ENCODE measurements around the gene RGS3.

RGS3 gene

GRCh38 chr9:113530022-113530635, 66.6 kb downstream of the RGS3 start:
- Mint-ChIP-seq H3K27ac (peak overlapping the region; percentile 89), H3K9me3 (no peaks in the 10 kb centered on the region), H3K4me3 (no peak overlapping the region), H3K36me3 (ENCODE audit: low read depth) (no peaks in the 10 kb centered on the region), H3K4me1 (peaks cover 28% of the 10 kb centered on the region), H3K27me3 (ENCODE audit: low read depth, poor library complexity) (peaks cover 8% of the 10 kb centered on the region)
- no peak for DNase-seq
- no peak for TF ChIP-seq CTCF (IDR thresholded peaks at IDR 0.05)

- no peak overlapping the region for H3K4me3 Mint-ChIP-seq
- no peaks in the 10 kb centered on the region for H3K9me3 Mint-ChIP-seq
- no peak for TF ChIP-seq CTCF (IDR thresholded peaks at IDR 0.05)
- H3K27ac Mint-ChIP-seq = no peak overlapping the region
- DNase-seq = no peak
- peaks cover 8% of the 10 kb centered on the region for H3K27me3 Mint-ChIP-seq (ENCODE audit: low read depth, poor library complexity)
- H3K4me1 Mint-ChIP-seq = peaks cover 30% of the 10 kb centered on the region
- no peaks in the 10 kb centered on the region for H3K36me3 Mint-ChIP-seq (ENCODE audit: low read depth)
These were observed 67.4 kb downstream of the RGS3 start for GRCh38 chr9:113530942-113531341.

- peaks cover 8% of the 10 kb centered on the region for H3K27me3 Mint-ChIP-seq (ENCODE audit: low read depth, poor library complexity)
- H3K9me3 Mint-ChIP-seq = no peaks in the 10 kb centered on the region
- peaks cover 34% of the 10 kb centered on the region for H3K4me1 Mint-ChIP-seq
- no peaks in the 10 kb centered on the region for H3K36me3 Mint-ChIP-seq (ENCODE audit: low read depth)
- no peak overlapping the region for H3K4me3 Mint-ChIP-seq
- DNase-seq = no peak
- no peak for TF ChIP-seq CTCF (IDR thresholded peaks at IDR 0.05)
- H3K27ac Mint-ChIP-seq = no peak overlapping the region
These were observed 68.6 kb downstream of the RGS3 start for GRCh38 chr9:113531919-113532808.

GRCh38 chr9:113532809-113533190, 69.3 kb downstream of the RGS3 start:
- Mint-ChIP-seq H3K27ac (no peak overlapping the region), H3K4me1 (peaks cover 36% of the 10 kb centered on the region), H3K36me3 (ENCODE audit: low read depth) (no peaks in the 10 kb centered on the region), H3K27me3 (ENCODE audit: low read depth, poor library complexity) (peaks cover 6% of the 10 kb centered on the region), H3K4me3 (no peak overlapping the region), H3K9me3 (no peaks in the 10 kb centered on the region)
- TF ChIP-seq CTCF (IDR thresholded peaks at IDR 0.05) = no peak
- no peak for DNase-seq

GRCh38 chr9:113533335-113534225, 70.1 kb downstream of the RGS3 start:
- H3K27ac Mint-ChIP-seq = no peak overlapping the region
- no peaks in the 10 kb centered on the region for H3K36me3 Mint-ChIP-seq (ENCODE audit: low read depth)

More at GRCh38 chr9:113533335-113534225, 70.1 kb downstream of the RGS3 start:
- TF ChIP-seq CTCF (IDR thresholded peaks at IDR 0.05) = no peak
- Mint-ChIP-seq H3K27me3 (ENCODE audit: low read depth, poor library complexity) (peaks cover 4% of the 10 kb centered on the region), H3K4me3 (no peak overlapping the region), H3K4me1 (peaks cover 36% of the 10 kb centered on the region), H3K9me3 (no peaks in the 10 kb centered on the region)
- no peak for DNase-seq
